ENCODE results near the gene PTGS1.

The PTGS1 gene

DNA sequence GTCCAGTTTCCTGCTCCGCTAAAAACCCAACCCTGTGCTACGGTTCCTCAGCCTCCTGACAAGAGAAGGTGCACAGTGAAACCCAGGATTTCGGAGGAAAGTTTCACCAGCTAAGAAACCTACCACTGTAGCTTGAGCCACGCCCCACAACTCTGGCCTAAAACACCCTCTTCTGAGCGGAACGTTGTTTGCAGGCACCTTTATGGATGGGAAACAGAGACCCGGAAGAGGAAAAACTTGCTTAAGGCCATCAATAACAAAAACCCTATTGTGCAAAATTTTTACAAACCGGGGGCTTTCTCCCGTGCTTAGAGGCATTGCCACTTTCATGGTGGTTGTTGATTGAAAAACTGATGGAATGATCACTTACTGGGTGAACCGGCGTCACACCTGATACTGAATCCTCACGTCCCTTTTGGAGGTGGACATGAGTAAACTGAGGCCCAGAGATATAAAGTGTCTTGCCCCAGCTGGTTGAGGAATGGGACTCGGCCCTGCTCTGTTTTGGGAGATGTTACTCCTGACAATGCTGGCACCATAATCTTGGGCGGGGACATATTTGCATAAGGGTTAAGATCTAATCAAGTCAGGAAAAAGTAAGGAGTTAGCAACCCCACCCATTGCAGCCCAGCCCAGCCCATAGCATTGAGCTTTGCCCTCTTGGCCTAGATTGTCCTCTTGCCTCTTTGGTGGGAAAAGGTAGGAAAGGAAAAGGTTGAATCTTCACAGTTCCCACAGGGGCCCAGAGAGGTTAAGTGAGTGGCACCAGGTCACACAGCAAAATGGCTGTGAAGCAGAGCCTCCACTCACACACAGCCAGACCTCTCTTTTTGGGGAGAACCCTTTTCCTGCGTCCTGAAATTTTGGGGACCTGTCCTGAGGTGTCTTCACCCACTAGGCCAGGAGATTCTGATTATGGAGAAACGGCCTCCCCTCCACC lies 23.2 kb upstream of the PTGS1 start:
- no peak overlapping the region for H3K27ac ChIP-seq

DNA sequence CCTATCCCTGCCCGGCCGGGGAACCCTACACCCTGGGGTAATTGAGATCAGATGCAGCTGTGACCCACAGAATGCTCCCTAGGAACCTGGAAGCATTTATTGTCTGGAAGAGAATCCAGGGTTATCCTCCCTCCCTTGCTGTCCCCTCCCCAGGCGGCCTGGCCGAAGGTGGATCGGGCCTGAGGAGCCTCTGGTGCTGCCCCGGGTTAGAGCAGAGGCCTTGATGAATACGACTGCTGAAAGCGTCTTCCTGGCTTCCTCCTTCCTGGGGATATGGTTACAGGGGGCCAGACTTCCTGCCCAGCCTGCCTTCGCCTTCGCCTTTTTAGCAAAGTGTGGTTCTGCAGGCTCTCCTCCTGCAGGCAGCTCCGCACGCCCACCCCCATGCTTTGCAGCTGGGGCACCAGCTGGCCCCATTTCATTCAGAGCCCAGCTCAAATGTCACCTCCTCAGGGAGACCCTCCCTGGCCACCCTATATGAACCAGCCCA lies 22.5 kb upstream of the PTGS1 start:
- TF ChIP-seq ZFX (IDR thresholded peaks at IDR 0.05), result no peak
- TF ChIP-seq, protein P1, sequence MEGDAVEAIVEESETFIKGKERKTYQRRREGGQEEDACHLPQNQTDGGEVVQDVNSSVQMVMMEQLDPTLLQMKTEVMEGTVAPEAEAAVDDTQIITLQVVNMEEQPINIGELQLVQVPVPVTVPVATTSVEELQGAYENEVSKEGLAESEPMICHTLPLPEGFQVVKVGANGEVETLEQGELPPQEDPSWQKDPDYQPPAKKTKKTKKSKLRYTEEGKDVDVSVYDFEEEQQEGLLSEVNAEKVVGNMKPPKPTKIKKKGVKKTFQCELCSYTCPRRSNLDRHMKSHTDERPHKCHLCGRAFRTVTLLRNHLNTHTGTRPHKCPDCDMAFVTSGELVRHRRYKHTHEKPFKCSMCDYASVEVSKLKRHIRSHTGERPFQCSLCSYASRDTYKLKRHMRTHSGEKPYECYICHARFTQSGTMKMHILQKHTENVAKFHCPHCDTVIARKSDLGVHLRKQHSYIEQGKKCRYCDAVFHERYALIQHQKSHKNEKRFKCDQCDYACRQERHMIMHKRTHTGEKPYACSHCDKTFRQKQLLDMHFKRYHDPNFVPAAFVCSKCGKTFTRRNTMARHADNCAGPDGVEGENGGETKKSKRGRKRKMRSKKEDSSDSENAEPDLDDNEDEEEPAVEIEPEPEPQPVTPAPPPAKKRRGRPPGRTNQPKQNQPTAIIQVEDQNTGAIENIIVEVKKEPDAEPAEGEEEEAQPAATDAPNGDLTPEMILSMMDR (conservative IDR thresholded peaks at IDR 0.05), result no peak

More for the DNA sequence above, 23.2 kb upstream of the PTGS1 start:
- no peak for TF ChIP-seq ZFX (IDR thresholded peaks at IDR 0.05)

DNA sequence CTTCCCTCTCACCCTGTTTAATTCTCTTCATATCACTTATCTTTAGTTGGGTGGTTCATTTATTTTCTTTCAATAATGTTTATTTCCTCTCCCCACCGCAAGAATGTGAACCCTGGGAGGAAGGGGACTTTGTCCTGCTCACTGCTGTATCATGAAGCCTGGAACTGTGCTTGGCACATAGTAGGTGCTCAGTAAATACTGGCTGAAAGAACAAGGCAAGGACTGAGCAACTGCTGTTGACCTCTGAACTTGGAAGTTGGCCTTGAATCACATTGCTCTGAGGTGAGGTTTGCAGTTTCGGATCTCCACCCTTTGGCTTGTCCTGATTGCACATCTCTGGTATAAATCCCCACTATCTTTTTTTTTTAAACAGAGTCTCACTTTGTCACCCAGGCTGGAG lies 22.0 kb upstream of the PTGS1 start:
- TF ChIP-seq, protein P1 (conservative IDR thresholded peaks at IDR 0.05), result no peak
- no peak for TF ChIP-seq ZFX (IDR thresholded peaks at IDR 0.05)
- no peak overlapping the region for H3K27ac ChIP-seq

More for the DNA sequence above, 22.5 kb upstream of the PTGS1 start:
- no peak overlapping the region for H3K27ac ChIP-seq

DNA sequence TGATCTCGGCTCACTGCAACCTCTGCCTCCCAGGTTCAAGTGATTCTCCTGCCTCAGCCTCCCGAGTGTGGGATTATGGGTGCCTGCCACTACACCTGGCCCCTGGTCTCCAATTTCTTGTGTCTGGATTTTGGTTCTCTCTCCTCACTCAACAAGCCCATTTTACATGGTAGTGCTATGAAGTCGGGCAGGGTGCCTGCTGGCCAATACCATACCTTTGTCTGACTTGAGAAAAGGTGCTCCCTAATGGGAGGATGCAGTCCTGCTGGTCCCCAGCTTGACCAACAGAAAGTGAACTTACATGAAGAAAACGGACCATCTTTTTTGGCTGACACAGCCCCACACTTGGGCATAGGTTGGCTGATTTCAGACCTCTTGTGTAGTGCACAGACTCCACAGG lies 21.6 kb upstream of the PTGS1 start:
- TF ChIP-seq ZFX (IDR thresholded peaks at IDR 0.05), result no peak
- no peak overlapping the region for H3K27ac ChIP-seq

DNA sequence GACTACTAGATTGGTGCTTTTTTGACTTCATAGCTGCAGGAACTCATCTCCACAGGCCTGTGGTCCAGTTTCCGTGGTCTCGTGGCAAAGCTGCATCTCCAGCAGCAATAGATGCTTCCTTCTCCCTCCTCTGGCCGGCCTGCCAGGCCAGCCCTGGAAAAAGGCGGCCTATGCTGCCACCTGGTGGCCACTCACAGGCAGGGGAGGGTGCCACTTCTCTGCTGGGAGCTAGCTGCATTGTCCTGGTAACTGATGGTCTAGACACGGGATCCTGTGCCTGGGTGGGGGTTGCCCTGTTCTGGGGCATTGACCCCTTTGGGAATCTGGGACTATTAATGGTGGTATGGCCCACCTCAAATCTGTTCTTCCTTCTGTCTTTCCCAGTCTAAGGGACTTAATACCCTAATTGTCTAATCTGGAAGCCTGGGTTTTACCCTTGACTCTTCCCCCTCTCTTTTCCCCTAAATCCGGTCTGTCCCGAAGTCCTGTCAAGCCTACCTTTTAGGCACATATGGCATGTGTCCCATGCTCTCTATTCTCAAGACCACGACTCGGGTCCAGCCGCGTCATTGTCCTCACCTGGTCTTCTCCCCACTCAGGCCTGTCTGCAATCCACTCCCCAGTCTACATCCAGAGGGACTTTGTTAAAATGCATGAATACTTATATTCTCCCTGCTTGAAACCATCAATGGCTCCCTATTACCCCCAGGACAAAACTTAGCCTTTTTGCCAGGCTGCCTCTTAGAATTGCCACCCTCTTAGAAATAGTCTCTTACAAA lies 20.1 kb upstream of the PTGS1 start:
- TF ChIP-seq ZFX (IDR thresholded peaks at IDR 0.05), result no peak
- TF ChIP-seq, protein P1 (conservative IDR thresholded peaks at IDR 0.05), result peak; percentile 92
- H3K27ac ChIP-seq, result no peak overlapping the region

DNA sequence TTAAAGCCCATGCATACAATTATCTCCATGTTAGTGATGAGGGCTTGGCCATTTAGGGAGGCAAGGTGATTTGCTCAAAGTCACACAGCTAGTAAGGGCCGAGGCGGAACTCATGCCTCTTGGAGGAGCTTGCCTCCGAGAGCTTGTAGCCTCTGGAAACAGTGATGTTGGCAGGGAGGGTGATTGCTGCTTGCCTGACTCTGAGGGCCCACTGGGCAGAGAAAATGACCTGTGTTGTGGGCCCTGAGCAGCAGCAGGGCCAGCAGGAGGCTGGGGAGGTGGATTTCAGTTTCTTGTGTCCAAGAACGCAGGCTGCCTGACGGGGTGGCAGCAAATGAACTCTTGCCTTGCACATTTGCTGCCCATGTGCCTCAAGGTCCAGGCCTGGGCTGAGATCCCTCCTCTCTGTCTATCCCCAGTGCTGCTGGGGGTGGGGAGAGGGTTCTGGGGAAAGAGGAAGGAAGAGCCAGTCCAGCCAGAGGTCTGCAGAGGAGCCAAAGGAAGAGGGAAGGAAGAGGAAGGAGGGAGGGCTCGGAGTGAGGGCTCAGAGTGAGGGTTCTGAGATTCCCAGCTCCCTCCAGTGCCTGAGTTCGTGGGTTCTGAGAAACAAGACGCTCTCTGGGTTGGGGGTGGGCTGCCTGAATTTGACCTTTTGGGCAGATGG lies 16.2 kb upstream of the PTGS1 start:
- TF ChIP-seq, protein P1 (conservative IDR thresholded peaks at IDR 0.05), result no peak
- TF ChIP-seq ZFX (IDR thresholded peaks at IDR 0.05), result no peak
- H3K27ac ChIP-seq, result no peak overlapping the region

DNA sequence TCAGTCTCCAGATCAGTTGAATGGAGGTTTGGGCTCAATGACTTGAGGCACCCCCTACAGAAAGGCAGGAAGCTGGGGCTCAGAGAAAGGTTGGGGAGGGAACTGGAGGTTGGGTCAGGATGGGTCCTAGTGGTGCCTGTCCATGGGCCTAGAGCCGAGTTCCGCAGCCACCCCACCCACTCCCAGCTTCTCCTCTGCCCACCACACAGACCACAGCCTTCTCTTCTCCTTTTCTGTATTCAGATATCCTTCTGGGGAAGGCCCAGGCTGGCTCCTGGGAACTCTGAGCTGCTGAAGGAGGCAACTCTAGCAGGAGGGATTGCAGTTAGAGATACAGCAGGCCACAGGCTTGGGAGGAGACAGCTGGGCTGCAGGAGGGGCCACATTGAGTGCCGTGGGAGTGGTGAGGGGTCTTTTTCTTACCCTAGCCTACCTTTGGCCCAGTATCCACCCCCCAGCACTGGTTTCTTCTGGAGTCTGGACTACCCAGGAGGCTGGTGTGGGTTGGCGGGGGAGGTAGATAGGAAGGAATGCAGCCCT lies 15.4 kb upstream of the PTGS1 start:
- TF ChIP-seq, protein P1 (conservative IDR thresholded peaks at IDR 0.05), result no peak
- no peak for TF ChIP-seq ZFX (IDR thresholded peaks at IDR 0.05)
- no peak overlapping the region for H3K27ac ChIP-seq
